Amygdala (tissue), 56 donors: ENCODE data around the gene CDC40.
"Not testable (repeated sequence)": the region's sequence is repeated elsewhere in the genome, so short reads cannot be mapped to it uniquely, and the experiment has no call there.

Experiments
- DNase-seq, 56 donors: peaks; one replicate each; lab custom pipeline; 2025; lab: John Stamatoyannopoulos, UW

Gene CDC40

GRCh38 chr6:110266996-110267395 is 86.8 kb downstream of the CDC40 start:
- no peak for DNase-seq

GRCh38 chr6:110269623-110270022 is 89.4 kb downstream of the CDC40 start:
- no peak for DNase-seq

GRCh38 chr6:110270165-110270564 is 89.9 kb downstream of the CDC40 start:
- DNase-seq: no peak

DNA sequence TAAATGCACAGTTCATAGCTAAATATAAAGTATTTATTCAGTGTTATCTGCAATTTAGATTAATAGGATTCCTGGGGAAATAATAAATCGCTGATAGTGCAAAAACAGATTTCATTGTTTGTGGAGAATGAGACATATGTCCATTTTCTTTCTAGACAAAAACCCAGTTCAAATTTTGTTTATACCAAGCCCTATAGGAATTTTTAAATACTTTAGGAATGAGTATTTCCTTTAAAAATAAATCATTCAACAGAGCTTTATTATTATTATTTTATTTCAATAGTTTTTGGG is 91.5 kb downstream of the CDC40 start:
- DNase-seq: no peak

GRCh38 chr6:110272781-110273180 is 92.6 kb downstream of the CDC40 start:
- not testable (repeated sequence) for DNase-seq

- no peak for DNase-seq
These were observed 97.0 kb downstream of the CDC40 start for GRCh38 chr6:110277100-110277665.
